Medulla oblongata (tissue), 1 donor: ENCODE results near the gene ASB8.

Experiments
- DNase-seq: peaks from one replicate; pipeline ENCODE4 v3.0.0-alpha.2; 2015; ENCODE audit errors: extremely low spot score

Gene ASB8

DNA sequence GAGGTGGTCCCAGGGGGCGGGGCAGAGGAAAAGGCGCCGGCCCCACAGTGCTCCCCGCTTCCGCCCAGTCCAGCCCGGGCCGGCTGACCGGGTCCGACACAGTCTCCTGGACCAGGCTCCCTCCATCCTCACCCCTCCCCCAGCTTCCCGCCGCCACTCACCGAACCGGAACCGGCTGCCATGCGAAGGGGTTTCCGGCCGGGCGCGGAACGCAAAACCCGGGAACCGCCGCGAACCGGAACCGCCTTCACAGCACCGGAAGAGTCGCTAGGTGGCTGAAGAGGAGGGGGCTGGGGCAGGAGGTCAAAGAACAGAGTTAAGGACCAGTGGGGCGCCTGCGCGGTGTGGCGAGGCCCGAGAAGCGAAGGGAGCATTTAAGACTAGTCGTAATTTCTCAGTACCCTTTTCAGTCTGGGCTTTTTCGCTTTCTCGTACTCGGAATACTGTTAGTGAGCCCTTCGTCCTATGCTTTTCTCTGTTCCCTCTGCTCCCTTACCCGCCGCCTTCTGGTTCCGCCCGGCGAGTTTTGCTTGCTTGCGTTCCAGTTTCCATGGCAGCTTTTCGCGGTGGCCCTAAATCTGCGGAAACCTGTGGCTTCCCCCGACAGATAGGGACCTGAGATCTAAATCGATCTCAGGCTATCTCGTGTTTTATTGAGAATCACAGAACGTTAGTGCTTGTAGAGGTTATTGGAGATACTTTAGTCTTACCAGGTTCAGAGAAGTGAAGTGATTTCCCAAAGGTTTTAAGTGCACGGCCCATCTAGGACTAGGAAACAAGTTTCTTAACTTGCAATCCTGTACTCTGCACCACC lies 51.2 kb downstream of the ASB8 start, which contains the start of gene SENP1:
TSS of gene SENP1 (minus strand) at position 213 of the 814 bp plus-strand sequence. CDS start 4,607 bp downstream, outside the sequence.
- peak; percentile 89 for DNase-seq

DNA sequence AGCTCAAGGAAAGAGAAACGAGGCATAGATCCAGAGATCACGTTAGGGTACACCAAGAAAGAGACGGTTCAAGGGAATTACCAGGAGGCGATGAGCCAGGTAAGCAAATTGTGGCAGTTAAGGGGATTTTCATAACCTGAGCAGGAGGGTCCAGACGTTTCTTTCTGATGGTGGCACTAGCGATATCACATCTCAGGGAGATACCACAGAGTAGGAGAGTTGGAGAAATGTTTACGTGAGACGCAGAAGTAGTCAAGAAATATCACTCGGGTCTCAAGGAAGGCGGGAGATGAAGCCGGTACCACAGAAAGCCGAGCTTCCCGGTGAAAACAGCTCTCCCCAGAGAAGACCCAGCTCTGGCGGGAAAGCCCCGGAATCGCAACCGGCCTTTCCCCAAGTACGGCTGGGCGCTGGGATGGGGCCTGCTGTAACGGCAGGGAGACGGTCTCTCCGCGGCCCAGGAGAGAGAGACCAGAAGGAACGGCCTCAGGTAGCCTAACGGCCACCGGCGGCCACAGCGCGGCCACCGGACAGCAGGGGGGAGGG lies 51.9 kb downstream of the ASB8 start:
- peak; percentile 15 for DNase-seq

GRCh38 chr12:48104531-48104930 lies 52.8 kb downstream of the ASB8 start:
- no peak for DNase-seq
